Measurements from ENCODE around the gene KLHL14. TPM values are rescaled to one million over a fixed set of nuclear protein-coding genes. Genes with fewer than 3 reads are reported as not detected.

Gene KLHL14
- total RNA-seq, 1 donor from 2014 or later = 0.45 TPM

DNA sequence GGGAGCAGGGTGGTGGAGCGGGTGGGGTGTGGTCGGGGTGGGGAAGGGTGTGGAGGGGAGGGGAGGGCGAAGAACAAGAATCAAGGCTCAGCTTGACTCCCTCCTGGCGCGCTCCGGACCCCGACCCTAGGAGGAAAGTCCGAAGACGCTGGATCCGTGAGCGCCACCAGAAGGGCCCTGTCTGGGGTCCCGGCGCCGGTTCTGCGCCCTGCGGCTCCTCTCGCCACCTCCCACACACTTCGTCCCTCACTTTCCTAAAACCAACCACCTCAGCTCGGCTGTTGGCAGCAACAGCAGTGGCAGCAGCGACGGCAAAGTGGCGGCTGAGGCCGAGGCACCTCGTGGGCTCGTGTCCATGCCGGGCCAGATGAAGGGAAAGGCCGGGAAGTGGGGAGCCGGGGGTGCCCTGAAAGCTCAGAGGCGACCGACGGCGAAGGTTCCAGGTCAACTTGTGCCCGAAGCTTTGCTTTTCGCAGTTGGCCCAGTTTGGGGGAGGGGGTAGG lies 2.1 kb downstream of the KLHL14 start:
- no peak for DNase-seq (ENCODE audit: low spot score)

DNA sequence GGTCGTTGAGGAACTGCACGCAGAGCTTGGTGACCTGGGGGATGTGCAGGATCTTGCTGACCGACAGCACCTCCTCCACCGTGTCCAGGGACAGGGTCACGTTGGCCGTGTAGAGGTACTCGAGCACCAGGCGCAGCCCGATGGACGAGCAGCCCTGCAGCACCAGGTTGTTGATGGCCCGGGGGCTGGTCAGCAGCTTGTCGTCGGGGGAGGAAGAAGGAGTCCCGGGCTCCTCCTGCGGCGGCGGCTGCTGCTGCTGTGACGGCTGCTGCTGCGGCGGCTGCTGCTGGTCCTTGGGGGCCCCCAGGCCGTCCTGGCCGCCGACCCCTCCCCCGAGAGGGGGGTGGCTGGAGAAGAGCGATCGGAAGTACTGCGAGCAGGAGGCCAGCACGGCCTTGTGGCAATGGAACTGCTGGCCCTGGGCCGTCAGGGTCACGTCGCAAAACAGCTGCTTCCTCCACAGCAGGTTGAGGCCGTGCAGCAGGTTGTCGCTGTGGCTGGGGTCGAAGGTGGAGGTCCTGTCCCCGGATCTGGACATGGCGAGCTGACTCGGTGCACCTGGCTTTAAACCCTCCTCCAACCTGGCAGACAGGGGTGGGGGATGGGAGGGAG lies 2.7 kb downstream of the KLHL14 start:
- DNase-seq (ENCODE audit: low spot score) = no peak

DNA sequence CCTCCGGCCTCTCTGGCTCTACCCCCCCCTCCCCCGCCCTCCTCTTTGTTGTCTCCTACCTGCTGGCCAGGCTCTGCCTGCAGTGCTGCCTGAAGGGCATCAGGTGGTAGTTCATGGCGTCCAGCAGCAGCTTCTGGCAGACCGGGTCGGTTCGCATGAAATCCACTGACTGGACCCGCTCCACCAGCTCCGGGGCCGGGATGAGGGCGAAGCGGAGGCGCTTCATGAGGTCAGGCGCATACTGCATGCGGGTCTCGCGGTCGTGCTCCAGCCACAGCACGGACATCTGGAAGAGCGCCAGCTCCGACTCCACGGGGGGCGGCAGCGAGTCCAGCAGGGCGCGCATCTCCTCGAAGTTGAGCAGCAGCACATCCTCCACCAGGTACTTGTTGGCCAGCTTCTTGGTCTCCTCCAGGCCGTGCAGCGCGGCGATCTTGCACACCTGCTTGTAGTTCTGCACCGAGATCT lies 3.2 kb downstream of the KLHL14 start:
- no peak for DNase-seq (ENCODE audit: low spot score)

DNA sequence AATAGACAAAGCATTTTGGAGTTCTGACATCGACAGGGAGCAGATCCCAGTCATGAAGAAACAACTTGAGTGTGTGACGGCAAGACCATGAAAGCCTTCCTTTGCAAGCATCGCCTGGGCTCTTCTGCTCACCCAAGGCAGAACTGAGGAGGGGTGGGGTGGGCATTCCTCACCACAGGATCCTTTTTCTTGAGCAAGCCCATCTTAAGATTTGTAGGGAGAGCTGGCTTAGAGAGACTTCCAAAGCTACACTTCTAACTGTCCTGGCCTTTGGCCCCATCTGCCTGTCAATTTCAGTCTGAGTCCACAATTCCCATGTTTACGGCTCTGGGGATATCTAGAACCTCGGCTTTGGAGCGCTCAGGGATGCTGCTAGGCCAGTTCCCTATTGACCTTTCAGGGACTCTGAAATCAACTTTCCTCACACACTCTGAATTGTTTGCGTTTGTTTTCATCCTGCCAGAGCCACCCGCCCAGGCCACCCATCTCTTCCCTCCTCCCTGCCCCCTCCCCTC lies 3.7 kb downstream of the KLHL14 start:
- no peak for DNase-seq (ENCODE audit: low spot score)

DNA sequence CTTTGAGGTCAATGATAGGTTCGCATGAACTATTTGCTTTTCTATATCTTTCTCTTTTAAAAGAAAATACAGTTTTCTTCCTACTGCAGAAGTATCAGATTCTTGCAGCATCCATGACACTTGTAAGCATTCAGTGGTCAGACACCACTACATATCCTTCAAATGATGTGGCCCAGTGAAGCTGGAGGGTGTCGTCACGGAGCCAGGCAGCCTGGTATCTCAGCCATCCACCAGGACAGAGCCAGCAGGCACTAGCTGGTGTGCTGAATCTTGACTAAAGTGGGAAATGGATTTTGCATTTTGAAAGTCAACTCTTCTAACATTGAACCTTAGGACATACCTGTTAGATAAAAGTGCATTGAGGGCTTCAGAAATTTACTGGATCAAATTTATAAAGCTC lies 5.4 kb downstream of the KLHL14 start:
- no peak for DNase-seq (ENCODE audit: low spot score)

DNA sequence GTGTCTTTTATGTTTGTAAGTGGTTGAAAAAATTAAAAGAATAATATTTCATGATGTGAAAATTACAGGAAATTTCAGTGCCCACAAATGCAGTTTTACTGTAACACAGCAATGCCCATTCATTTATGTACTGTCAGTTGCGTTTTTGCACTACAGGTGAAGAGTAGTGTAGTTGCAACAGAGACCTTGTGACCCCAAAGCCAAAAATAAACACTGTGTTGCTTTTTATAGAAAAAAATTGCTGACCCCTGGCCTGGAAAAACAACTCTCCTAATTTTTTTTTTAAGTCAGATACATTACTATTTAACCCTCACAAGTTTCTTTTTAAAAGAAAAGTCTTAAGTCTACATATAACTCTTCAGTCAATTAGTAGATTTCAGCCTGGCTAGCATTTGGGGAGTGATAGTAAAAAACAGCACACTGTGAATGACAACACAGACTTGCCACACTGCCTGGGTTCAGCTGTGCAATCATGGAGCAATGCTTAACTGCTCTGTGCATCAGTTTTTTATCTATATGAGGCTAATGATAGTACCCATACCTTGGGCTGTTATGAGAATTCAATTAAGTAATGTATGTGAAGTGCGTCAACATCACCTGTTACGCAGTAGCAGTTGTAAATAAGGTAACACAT lies 8.1 kb downstream of the KLHL14 start:
- no peak for DNase-seq (ENCODE audit: low spot score)

DNA sequence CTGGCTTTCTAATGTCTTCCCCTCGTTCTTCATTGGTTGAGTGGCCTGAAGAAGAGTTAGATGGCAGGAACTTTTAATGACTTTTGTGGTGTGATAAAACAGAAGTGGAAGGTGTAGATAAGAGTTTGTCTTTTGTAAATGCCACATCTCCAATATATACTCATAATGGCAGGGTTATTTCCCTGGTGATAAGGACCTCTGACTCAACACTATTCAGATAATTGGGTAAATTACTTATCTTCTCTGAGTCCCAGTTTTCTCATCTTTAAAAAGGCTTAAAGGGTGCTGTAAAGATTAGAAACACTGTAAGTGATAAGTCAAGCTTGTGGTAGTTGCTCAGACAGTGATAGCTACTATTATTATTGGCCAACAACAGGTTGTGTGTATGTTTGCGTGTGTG lies 9.5 kb downstream of the KLHL14 start:
- no peak for DNase-seq (ENCODE audit: low spot score)

DNA sequence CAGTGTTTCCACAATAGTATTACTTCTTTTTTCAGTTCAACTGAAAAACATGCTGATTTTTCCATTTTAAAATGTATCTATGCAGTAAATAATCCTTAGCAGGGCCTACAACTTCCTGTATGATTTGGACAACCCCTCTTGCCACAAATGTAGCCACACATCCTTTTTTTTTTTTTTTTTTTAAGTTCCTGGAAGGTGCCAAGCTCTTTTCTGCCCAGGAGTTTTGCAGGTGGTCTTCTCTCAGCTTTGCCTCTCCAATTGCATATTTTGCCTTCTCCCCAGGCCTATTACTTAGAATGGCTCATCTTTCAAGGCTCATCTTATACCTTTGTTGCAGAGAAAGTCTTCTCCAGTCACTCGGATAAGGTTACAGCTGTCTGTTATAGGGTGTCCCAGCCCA lies 11.6 kb downstream of the KLHL14 start:
- DNase-seq (ENCODE audit: low spot score) = no peak

DNA sequence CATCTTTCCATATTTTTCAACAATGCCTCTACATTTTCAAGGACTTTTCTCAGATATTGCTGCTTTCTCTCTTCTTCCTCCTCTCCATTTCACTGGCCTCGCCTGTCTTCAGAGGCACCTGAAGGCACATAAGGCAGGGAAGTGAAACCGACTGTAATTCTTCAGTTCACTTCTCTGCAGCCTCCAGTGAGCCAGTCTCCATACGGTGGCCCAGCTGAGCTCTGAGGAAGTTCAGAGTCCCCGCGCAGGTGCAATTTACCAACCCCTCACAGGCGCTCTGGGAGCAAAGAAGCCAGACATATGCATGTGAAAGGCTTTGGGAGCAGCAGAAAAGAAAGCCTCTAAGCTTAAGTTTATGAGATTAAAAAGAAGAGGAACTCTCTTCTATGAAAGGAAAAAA lies 12.4 kb downstream of the KLHL14 start:
- no peak for DNase-seq (ENCODE audit: low spot score)

DNA sequence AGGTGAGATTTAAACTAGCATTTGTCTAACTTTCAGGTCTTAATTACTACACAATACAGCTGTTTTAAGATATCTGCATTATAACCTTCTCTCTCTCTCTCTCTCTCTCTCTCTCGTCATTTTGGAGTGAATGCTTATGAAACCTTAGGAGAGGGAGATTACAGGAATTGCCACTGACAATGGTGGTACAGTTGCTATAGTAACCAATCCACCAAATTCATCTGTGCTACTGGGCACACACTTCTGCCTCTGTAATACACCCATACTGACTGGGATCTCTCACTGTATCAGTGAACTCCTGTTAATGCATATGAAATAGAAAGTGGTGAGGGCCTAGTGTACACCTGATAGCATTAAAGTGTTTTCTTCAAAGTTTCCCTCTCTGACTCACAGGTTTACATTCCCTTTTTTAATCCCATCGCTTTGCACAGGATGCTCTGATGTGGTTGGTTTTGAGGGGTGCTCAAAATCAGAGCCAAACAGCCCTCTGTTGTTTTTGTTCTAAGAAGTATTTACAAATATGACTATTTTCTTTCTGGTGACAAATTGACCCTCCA lies 13.1 kb downstream of the KLHL14 start:
- no peak for DNase-seq (ENCODE audit: low spot score)

DNA sequence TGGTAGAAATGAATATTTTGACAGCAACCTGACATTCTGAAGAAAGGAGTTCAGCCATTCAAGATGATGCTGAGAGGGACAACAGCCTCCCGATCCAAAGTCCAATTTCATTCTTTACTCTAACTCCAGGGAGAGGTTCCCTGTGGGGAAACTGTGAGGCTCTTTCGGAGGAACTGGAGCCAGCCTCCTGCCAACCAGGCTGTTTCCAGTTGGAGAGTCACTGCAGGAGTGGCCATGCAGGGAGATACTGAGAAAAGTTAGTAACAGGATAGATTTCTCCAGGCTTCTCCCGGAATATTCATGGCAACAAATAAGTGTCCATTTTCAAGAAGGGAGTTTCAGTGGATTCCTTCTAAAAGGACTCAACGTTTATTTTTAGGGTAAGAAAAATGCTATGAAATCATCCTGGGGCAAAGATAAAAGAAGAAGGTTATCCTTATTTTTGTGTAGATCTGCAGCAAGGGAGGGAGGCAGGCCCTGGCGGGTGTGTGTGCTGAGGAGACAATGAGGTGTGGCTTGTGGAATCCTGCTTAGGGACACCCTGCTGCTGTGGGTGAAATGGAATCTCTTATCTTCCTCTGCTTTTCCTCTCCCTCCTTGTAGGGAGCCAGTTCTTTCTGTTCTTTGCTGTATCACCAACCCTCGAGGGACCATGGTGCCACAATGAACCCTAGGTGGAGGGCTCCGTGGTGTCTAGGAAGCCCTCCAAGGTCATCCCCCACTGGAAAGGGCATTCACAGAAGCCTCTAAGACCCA lies 18.1 kb downstream of the KLHL14 start:
- no peak for DNase-seq (ENCODE audit: low spot score)

DNA sequence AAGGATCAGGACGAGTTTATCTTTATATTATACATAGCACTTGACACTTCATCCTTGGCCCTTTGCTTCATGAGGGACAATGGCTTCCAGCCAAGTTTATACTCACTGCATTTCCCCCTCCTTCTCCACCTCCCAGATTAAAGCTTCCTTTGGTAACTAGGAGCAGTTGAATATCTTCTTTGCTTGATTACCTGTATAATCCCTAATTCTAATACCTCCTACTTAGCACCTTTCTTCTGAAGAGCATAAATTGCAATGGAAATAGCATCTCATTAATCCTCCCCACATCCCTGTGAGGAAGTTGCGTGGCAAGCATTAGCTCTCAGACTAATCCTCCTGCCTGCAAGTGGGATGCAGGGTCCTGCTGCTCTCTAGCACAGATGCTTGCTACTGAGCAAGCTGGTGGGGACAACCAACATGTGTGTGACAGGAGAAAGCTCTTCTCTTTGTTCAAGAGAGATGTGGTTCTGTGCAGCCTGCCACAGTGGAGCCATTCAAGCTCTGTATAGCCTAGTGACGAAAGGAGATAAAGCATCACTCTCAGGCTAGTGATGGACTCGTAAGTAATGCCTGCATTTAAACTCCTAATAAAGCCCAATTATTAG lies 19.1 kb downstream of the KLHL14 start:
- DNase-seq (ENCODE audit: low spot score) = no peak

DNA sequence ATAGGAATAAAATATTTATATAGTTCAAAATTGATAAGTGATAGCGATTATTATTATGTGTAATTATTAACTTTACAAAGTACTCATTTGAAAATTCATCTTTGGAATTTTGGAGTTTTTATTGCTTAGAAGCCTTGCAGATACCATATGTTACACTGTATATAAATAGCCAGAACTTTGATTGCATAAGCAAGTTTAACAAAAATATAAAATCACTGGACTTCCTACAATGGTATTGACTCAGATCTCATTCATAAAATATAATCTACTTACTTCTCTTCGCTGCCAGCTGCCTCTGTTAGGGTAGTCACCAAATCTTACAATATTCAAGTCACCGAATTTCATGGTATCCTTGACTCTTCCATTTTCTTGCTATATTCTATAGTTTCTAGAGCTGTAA lies 22.5 kb downstream of the KLHL14 start:
- DNase-seq (ENCODE audit: low spot score) = no peak

DNA sequence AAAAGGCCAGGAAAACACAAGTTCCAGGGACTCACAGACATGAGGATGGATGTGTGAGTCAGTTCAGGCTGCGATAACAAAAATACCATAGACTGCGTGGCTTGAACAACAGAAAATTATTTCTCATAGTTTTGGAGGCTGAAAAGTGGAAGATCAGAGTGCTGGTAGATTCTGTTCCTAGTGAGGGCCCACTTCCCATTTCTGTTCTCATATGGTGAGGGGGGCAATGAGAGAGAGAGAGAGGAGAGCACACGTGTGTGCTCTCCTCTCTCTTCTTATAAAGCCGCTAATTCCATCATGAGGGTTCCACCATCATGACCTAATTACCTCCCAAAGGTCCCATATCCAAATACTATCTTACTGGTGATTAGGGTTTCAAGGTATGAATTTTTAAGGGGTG lies 23.0 kb downstream of the KLHL14 start:
- DNase-seq (ENCODE audit: low spot score) = no peak

DNA sequence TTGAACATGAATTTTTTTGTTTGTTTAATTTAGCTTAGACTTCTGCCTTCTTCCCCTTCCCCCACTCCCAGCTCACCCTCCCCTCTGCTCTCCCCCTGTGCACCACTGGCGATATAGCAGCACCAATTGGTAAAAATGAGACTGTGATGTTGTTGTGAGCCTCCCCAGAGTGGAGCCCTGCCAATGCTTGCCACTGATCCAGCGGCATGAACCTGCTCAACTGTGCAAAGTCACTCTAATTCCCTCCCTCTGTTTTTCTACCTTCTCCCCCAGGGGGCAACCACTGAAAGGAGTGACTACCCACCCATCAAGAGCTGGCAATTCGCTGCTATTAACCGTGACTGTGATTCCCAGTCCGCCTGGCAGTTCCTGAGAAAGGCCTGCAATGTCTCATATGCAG lies 30.2 kb downstream of the KLHL14 start:
- no peak for DNase-seq (ENCODE audit: low spot score)

DNA sequence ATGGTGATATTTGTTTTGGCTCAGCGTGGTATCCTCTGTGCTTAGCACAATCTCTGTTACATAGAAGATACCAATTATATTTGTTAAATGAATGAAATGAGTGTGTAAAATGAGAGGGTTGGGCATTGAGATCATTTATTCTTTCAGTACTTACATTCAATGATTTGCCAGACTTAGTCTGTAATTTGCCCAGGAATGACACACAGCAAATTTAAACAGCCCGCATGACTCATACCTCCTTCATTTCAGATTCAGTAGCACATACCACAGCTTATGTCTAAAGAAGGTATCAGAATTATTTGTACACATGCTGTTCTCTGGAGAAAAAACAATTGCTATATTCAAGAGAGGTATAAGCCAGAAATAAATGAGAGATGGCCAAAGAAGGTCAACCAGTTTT lies 37.0 kb downstream of the KLHL14 start:
- DNase-seq (ENCODE audit: low spot score) = no peak

DNA sequence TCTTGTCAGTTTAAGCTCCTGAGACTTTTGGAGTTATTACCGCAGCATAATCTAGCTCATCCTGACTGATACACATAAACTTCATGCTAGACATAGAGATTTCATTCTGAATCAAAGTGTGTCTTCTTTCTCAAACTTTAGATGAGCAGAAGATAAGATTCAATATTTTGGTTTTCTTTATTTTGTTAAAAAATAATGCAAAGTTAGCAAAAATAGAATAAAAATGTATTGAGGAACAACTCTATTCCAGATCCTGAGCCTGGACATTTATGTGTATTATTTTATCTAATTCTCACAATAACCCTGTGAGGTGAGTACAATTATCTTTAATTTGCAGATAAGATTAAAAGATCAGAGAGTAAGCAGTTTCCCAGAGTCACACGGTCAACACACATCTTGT lies 38.4 kb downstream of the KLHL14 start:
- DNase-seq (ENCODE audit: low spot score) = no peak

DNA sequence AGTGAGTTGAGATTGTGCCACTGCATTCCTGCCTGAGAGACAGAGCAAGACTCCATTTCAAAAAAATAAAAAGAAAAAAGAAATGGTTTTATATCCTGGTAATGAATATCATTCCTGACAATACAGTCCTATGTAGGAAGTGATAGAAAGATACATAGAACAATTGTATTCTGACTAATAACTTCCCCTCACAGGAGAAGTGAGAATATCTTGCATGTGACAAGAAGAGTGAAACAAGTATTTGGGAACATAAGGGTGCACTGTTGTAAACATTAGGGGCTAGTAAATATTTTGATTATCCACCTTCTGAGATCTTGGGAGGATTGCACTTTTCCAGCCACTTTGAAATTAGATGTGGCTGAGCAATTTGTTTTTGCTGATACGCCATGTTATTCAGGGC lies 40.7 kb downstream of the KLHL14 start:
- DNase-seq (ENCODE audit: low spot score) = no peak

DNA sequence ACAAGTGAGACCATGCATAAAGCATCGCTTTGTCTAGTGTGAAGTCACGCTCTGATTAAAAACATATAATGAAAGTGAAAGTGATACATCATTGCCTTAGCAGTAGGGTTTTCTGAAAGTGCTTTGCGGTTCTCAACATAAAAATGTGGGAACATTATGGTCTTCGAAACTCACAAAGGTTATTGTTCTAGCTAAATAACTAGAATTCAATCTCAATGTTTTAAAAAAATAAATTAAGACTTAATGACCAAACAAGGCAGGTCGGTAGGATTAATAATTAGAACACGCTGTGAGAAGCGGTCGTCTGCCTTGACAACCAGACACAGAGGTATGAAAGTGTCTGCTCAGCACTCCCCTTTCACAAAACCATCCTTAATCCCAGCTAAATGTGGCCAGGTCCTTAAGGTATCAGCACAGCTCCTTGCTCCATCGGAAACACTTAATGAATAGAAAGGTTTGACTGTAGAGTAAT lies 42.2 kb downstream of the KLHL14 start:
- DNase-seq (ENCODE audit: low spot score) = no peak

DNA sequence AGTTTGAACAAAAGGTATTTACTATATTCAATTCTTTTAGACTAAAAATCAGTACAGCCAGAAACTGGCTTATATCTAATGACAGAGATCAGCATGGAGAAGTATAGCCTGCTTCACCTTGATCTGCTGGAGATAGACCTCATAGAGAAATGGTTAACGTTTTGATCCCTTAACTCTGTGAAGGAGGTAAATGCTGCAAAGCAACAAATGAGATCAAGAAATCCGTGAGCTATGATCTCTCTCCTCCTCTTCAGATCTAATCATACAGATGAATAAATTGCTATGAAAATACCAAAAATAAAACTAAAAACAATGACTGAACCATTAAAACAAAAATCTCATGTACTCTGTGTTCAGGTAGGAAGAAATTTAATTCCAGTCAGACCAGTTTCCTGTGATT lies 42.8 kb downstream of the KLHL14 start:
- DNase-seq (ENCODE audit: low spot score) = no peak

DNA sequence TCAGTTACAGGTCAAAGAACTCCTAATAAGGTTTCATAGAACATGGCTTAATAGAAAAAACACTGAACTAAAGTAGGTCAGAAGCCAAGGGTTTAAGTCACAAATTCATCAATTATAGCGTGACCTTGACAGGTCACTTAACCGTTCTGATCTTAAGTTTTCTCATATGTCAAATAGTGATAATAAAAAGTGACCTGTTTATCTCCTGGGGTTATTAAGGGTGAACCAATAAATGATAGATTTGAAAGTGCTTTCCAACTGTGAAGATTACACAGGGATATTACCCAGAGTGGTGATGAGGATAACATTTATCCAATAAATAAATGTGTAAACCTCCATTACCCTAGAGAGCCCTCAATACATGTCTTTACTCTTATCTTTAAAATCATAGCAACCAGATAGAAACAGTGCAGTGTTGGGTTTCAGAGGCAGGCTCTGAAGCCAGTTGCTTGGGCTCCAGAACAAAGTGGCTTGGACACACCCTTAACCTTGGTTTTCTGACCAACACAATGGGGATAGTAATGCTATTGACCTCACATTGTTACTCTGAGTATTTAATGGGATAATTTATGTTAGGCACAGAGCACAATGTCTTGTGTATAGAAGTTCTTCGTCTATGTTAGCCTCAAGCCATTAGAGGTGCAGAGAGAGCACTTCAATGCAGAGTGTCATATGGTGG lies 48.6 kb downstream of the KLHL14 start:
- DNase-seq (ENCODE audit: low spot score) = no peak
